PC-9 (cell line): ENCODE measurements around the gene METTL13.

Source experiments
- CTCF ChIP-seq: fragments of 200-600 bp; sonication (generic); conservative IDR thresholded peaks from 2 replicates; pipeline ENCODE4 v1.6.1; 2017; ENCODE audit warnings: mixed run types, antibody characterized with exemption, mild to moderate bottlenecking, moderate library complexity
- EZH2 ChIP-seq: fragments of 200-600 bp; sonication (generic); IDR thresholded peaks from 2 replicates; pipeline ENCODE4 v1.8.0; 2017; ENCODE audit warnings: antibody characterized with exemption, low read depth

- TF ChIP-seq EZH2 = no peak
- no peak for TF ChIP-seq CTCF
These were observed 16.9 kb downstream of the METTL13 start for GRCh38 chr1:171798311-171798710.
